Stimulated activated CD4-positive, alpha-beta T cell treated with anti-CD3 and anti-CD28 coated beads, Interleukin-12 subunit alpha, Interleukin-12 subunit beta, amount 100 ng/mL, for 24 hours (primary cell): ENCODE data around the gene C3orf52.

Source experiments
- DNase-seq, 2 experiments: peaks; one replicate each; pipeline ENCODE4 v3.0.0-alpha.2; 2020; ENCODE audit warnings: low read depth in 2 of 2

C3orf52 gene

GRCh38 chr3:112119962-112120836 is 34.0 kb downstream of the C3orf52 start:
- no peak for DNase-seq

- DNase-seq, result no peak
These were observed 35.7 kb downstream of the C3orf52 start for GRCh38 chr3:112121577-112122547.

- DNase-seq, result no peak
These were observed 36.7 kb downstream of the C3orf52 start for GRCh38 chr3:112122870-112123269.

DNA sequence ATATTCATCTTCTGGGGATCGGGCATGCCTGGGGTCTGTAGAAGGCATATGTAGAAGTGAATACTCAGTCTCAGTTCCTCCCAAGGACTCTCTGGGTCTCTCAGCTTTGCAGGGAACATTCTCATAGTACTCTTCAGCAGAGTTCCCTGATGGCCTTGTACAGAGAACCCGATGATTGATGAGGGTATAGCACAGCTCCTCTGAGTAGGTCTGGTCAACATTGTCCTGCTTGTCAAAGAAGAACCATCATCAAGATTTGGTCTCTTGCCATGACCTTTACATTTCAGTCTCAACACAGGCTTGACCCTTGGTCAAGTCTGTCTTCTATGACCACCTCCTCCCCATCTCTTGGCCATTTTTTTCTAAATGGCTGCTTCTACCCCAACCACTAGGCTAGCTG is 37.4 kb downstream of the C3orf52 start:
- no peak for DNase-seq

DNA sequence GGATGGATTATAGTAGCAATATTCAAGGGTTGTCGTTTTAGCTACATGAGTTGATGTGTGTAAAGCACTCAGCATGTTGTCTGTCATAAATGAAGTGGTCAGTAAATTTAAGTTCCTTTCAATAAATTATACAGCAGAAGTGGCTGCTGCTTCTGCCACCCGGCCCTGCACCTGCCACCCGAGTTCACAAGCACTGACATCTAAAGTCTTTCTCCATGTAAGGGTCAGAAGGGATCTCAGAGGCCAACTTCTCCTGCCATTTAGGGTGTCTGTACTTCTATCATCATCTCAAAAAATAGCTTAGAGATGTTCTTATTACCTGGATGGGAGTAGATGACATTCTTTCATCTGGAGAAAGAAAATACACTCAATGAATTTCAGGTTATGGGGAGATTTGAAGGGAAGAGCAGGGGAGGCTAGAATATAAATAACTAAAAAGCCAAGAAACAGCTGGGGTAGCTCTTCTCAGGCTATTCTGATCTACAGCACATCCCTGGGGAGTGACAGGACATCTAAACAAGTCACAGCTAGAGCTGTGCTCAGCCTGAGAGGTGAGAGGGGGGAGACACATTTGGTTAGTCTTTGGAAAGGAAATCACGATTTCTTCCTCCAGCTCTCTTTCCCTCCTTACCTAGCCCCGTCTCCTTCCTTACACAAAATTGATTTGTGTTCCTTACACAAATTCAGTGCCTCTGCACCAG is 38.9 kb downstream of the C3orf52 start:
- DNase-seq, result no peak

GRCh38 chr3:112126511-112126911 is 40.3 kb downstream of the C3orf52 start:
- no peak for DNase-seq

DNA sequence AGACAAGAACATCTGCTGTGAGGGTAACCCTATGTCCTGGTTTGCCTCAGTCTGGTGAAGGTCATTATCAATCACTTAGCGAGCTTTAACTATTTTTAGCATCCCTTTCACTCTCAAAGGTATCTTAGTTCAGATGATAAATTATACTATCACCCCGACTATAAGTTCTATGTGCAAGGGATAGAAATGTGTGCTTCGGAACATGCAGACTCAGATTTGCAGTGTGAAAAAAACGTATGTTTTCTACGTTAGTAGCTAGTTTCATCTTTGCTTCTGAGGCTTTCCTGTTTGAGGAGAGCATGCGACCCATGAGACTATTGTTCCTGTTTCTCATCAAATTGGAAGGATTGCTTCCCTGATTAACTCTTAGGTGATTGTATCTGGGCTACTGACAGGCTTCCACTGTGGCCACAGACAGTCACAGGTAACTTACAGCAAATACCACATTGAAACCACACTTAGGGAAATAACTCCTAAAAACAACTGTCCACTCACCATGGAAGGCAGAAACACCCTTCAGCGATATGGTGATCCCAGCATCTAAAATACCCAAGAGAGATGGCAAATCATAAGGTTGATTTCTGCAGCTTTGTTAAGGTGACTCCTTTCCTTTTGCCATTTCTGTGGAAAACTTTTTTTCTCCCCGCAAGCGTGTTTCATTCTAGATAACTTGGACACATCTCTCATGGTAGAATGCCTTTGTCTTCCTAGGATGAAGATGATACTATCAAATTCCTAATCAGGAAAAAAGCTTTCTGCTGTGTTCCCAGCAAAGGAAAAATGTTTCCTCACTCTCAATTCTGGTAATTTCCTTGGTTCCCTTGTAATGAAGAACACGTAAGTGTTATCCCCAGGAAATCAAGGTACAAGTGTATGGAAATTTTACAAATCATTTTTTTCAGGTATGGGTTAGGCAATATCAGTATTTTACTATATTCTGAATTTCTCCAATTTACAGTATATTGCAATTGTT is 41.6 kb downstream of the C3orf52 start:
- no peak for DNase-seq

- peak in 1 of 2 experiments; percentile 15 for DNase-seq
These were observed 42.9 kb downstream of the C3orf52 start for GRCh38 chr3:112128843-112129727.

DNA sequence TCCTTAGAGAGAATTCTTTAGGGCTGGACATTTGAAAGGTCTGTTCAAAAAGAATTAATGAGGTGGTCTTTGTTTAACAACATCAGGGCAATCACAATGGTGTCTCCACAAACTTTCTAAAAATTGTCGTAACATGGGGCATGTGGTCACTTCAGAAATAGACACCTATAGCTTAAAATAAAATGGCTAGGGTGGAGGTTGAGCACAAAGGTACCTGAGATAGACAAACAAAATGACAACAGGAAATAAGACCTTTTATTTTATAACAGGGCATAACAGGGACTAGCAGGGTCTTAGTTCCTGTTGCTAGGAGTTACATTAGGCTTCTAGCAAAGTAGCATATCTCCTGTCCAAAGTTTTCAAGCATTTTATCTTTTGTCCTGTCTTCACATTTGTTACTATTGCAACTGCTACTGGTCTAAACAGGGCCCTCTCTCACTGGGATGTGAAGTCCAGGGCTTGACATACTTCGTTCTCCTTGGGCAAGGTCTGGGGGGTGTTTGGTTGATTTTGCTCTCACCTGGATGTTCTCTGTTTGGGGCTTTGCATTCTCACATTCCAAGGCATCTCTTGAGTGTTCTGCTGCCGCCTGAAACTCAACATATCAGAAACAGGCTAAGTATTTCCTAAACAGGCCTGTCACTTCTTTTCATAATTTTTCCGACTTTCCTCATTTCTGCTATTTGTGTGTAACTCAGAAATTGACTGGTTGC is 43.9 kb downstream of the C3orf52 start:
- no peak for DNase-seq

DNA sequence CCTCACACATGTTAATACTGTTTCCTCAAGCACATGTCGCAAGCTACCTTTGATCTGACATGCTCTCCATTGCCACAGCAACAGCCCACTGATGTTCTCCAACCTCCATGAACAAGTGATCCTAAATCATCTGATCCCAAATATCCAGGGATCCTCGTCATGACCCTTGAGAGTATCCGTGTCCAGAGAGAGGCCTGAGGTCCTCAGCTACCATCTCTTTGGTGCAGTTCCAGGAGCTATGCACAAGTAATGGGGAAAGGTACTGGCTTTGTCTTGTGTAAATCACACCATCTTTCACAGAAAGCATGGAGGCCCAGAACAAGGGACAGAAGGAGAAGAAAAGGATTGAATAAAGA is 44.4 kb downstream of the C3orf52 start:
- DNase-seq, result no peak

DNA sequence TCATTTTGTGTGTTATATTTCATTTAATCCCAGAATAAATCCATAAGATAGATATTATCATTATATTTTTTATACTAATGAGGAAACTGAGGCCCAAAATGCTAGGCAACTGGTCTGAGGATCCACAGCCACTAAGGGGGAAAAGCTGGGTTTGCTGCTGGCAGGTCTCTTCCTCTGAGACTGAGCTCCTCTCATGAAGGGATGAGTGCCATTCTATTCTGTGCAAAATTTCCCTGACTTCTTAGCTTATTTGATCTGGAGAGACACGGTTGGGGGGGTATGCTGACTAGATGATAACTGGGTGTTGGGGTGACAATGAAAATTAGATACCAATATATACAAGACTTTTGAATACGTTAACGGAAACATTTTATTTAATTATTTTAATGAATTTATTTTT is 44.9 kb downstream of the C3orf52 start:
- DNase-seq, result no peak

- no peak for DNase-seq
These were observed 45.9 kb downstream of the C3orf52 start for GRCh38 chr3:112132088-112132487.

- DNase-seq, result no peak
These were observed 46.4 kb downstream of the C3orf52 start for GRCh38 chr3:112132554-112132953.

GRCh38 chr3:112132975-112133448 is 46.8 kb downstream of the C3orf52 start, which contains the start of gene GCSAM:
GCSAM (minus strand) TSS chr3:112133248; CDS start chr3:112133120, 128 bp downstream.
- DNase-seq, result peak; percentile 37 to 42

GRCh38 chr3:112133626-112134334 is 47.6 kb downstream of the C3orf52 start:
- DNase-seq, result no peak

GRCh38 chr3:112134335-112135124 is 48.3 kb downstream of the C3orf52 start:
- DNase-seq, result no peak

DNA sequence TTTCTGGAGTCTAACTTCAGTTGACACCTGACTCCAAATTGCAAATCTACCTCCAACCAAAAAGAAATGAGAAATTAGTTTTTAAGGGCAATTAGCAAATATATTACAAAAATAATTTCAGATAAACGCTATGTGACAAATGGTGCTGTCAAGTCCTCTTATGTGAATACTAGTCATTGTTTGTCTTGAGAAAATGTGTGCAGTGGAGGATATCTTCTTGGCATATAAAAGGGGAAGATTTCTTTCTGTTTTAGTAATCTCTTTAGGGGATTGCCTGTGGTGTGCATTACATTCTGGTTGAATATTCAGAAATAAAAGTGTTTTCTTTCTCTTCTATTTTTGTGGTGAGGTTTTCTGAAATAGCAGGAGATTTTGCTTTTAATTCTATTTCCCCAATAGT is 49.9 kb downstream of the C3orf52 start:
- DNase-seq, result no peak
